BE2C (cell line): ENCODE measurements around the gene AHNAK.

Experiments used
- DNase-seq: peaks from one replicate; pipeline ENCODE4 v3.0.0-alpha.2; 2020
- H3K27me3 ChIP-seq: fragments of 250-450 bp; sonication (Bioruptor Pico); 2 replicates; pipeline ENCODE4 v1.5.1; 2020; ENCODE audit warnings: mild to moderate bottlenecking
- H3K36me3 ChIP-seq: fragments of 250-450 bp; sonication (Bioruptor Pico); 2 replicates; pipeline ENCODE4 v1.5.1; 2020; ENCODE audit warnings: mild to moderate bottlenecking
- H3K4me1 ChIP-seq: fragments of 250-450 bp; sonication (Bioruptor Pico); 2 replicates; pipeline ENCODE4 v1.5.1; 2020
- H3K4me3 ChIP-seq: 2 replicates; pipeline ENCODE4 v1.5.1; 2011; ENCODE audit warnings: low read depth, low read length
- H3K9me3 ChIP-seq: fragments of 250-450 bp; sonication (Bioruptor Pico); 2 replicates; pipeline ENCODE4 v1.5.1; 2020
- TF ChIP-seq, protein P1 (sequence below): IDR thresholded peaks from 2 replicates; pipeline ENCODE4 v1.5.1; 2012; ENCODE audit warnings: mild to moderate bottlenecking, low read depth, low read length

The AHNAK gene

DNA sequence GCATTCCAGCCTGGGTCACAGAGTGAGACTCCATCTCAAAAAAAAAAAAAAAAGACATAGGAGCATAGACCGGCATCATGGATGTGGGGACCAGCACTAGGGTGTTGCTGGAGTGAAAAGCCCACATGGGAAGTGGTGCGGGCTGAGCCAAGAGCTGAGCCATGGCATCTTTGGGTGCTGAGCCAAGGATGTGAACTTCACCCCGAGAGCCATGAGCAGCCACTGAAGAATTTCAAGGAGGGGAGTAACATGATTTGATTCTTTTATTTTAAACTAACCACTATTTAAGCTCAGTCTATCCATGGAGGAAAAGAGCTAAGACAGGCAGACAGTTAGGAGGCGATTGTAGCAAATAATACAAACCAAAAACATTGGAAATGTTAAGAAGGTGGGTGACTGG is 57.4 kb downstream of the AHNAK start:
- no peak overlapping the region for H3K4me3 ChIP-seq
- no peaks in the 10 kb centered on the region for H3K27me3 ChIP-seq
- H3K9me3 ChIP-seq, result no peaks in the 10 kb centered on the region
- no peaks in the 10 kb centered on the region for H3K36me3 ChIP-seq
- no peaks in the 10 kb centered on the region for H3K4me1 ChIP-seq
- TF ChIP-seq, protein P1, sequence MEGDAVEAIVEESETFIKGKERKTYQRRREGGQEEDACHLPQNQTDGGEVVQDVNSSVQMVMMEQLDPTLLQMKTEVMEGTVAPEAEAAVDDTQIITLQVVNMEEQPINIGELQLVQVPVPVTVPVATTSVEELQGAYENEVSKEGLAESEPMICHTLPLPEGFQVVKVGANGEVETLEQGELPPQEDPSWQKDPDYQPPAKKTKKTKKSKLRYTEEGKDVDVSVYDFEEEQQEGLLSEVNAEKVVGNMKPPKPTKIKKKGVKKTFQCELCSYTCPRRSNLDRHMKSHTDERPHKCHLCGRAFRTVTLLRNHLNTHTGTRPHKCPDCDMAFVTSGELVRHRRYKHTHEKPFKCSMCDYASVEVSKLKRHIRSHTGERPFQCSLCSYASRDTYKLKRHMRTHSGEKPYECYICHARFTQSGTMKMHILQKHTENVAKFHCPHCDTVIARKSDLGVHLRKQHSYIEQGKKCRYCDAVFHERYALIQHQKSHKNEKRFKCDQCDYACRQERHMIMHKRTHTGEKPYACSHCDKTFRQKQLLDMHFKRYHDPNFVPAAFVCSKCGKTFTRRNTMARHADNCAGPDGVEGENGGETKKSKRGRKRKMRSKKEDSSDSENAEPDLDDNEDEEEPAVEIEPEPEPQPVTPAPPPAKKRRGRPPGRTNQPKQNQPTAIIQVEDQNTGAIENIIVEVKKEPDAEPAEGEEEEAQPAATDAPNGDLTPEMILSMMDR, result no peak
- no peak for DNase-seq

DNA sequence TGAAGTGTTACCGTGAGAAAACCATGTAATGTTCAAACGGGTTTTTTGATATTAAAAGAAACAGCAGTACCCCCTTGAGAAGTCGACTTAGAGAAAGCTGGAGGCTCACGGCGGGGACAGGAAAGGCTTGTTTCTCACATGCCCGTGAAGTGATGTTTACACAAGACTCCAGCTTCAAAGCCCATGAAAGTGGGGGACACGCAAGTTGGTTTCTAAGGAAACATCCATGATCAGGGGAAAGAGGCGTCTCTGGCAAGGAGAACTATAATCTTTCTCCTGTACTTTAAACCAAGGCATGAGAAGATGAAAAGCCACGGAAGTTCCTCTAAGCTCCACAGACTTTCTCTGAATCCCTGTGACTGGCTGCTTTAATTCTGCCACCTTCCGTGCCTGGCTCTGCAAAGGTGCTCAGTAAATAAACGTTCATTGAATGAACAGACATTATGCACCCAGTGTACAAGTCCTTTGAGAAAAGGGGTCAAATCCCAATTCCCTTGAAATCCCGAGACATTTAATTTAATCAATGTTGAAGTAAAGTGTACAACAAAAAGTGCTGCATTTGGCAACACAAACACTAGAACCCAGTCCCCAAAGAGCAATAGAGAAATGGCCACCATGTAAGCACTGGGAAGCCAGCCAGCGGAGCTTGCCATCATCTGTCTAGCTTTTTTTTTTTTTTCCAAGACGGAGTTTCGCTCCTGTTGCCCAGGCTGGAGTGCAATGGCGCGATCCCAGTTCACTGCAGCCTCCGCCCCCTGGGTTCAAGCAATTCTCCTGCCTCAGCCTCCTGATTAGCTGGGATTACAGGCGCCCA is 58.7 kb downstream of the AHNAK start:
- Histone ChIP-seq H3K4me1 (no peaks in the 10 kb centered on the region), H3K9me3 (no peaks in the 10 kb centered on the region), H3K27me3 (no peaks in the 10 kb centered on the region), H3K4me3 (no peak overlapping the region), H3K36me3 (no peaks in the 10 kb centered on the region)
- DNase-seq, result no peak
- TF ChIP-seq, protein P1, result no peak

DNA sequence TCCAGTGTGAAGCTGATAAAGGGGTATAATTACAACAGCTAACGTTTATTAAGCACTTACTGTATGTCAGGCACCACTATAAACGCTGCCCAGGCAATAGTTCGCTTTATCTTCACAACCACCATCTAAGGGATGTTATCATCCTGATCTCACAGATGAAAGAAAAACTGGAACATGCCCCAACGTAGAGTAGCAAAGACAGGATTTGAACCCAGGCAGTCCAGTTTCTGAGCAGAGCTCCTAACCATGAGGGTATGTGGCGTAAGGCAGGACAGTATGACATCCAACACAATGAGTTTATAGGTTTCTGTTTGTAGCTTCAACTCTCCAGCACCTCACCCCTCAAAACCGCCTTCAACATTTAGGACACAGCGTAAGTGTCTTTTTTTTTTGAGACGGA is 59.5 kb downstream of the AHNAK start:
- Histone ChIP-seq H3K27me3 (no peaks in the 10 kb centered on the region), H3K4me1 (no peaks in the 10 kb centered on the region), H3K4me3 (no peak overlapping the region), H3K36me3 (no peaks in the 10 kb centered on the region), H3K9me3 (no peaks in the 10 kb centered on the region)
- TF ChIP-seq, protein P1, result no peak
- DNase-seq, result no peak

DNA sequence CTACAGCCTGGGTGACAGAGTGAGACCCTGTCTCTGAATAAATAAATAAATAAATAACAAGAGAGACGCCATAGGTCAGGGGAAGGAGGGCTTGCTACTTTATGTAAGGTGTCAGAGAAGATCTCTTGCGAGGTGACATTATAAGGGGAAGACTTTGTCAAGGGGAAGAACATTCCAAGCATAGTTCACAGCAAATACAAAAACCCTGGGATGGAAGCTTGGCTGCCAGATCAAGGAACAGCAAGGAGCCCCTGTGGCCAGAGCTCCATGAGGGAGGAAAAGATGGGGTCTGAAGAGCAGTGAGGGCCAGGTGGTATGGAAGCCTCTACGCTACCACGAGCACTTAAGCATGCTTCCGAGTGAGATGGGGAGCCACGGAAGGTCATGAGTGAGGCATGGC is 62.3 kb downstream of the AHNAK start:
- TF ChIP-seq, protein P1, result no peak
- H3K4me1 ChIP-seq, result no peaks in the 10 kb centered on the region
- no peak for DNase-seq

DNA sequence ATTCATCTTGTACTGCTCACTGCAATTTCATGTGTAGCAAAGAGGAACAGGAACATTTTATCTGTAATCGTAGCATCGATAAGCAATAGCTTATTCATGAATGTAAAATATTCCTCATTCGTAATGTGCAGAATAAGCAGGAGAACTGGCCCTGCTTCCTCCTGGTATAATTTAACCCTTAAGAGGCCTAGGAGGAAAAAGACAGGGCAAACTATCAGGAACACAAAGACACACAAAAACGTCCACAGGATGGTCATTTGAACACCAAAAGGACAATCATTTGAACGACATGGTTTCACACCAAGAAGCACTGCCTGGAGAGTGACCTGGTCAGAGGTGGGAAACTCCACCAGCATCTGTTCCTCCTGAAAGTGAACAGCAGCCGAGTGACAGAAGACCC is 63.9 kb downstream of the AHNAK start:
- Histone ChIP-seq H3K4me1 (no peaks in the 10 kb centered on the region), H3K27me3 (no peaks in the 10 kb centered on the region), H3K4me3 (no peak overlapping the region), H3K36me3 (no peaks in the 10 kb centered on the region), H3K9me3 (no peaks in the 10 kb centered on the region)
- no peak for DNase-seq
- TF ChIP-seq, protein P1, result no peak

More for the DNA sequence above, 62.3 kb downstream of the AHNAK start:
- no peak overlapping the region for H3K4me3 ChIP-seq
- no peaks in the 10 kb centered on the region for H3K9me3 ChIP-seq
- no peaks in the 10 kb centered on the region for H3K27me3 ChIP-seq
- H3K36me3 ChIP-seq, result no peaks in the 10 kb centered on the region

DNA sequence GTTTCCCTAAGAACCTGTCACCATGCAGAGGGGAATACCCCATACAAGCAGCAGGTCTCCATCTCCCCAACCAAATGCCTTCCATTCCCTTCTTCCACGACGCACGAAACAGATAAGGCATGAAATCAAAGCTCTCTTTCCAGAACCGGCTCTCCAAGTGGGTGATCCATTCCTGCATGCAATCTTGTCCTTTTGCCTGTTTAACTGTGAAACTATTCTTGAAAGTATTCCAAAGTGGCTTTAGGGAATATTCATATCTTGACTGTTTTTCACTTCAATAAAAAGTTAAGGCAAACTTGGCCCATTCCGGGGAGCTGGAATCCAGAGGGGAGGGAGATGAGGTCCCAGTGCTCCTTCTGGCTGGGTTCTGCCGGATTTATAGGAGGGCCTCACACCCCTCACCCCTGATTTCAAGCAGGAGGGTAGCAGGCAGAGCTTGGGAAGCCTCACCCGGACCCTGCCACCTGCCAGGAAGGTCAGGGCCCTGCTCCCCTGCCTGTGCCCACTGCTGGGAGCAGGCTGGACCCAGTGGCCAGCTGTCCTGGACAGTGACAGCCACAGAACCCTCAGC is 66.9 kb downstream of the AHNAK start:
- Histone ChIP-seq H3K36me3 (no peaks in the 10 kb centered on the region), H3K4me1 (no peaks in the 10 kb centered on the region), H3K9me3 (no peaks in the 10 kb centered on the region), H3K27me3 (no peaks in the 10 kb centered on the region), H3K4me3 (no peak overlapping the region)
- no peak for DNase-seq
- TF ChIP-seq, protein P1, result no peak
